MM.1S (cell line): ENCODE measurements around the gene ACBD6.

Experiments
- EZH2phosphoT487 ChIP-seq: fragments of 300-600 bp; sonication (generic); IDR thresholded peaks from 2 replicates; pipeline ENCODE4 v1.6.1; 2018; ENCODE audit warnings: antibody characterized with exemption, low read length
- TF ChIP-seq, protein P1 (sequence below): fragments of 300-600 bp; sonication (generic); IDR thresholded peaks from 2 replicates; pipeline ENCODE4 v1.5.1; 2016; ENCODE audit warnings: antibody characterized with exemption, low read length, mixed read lengths

DNA sequence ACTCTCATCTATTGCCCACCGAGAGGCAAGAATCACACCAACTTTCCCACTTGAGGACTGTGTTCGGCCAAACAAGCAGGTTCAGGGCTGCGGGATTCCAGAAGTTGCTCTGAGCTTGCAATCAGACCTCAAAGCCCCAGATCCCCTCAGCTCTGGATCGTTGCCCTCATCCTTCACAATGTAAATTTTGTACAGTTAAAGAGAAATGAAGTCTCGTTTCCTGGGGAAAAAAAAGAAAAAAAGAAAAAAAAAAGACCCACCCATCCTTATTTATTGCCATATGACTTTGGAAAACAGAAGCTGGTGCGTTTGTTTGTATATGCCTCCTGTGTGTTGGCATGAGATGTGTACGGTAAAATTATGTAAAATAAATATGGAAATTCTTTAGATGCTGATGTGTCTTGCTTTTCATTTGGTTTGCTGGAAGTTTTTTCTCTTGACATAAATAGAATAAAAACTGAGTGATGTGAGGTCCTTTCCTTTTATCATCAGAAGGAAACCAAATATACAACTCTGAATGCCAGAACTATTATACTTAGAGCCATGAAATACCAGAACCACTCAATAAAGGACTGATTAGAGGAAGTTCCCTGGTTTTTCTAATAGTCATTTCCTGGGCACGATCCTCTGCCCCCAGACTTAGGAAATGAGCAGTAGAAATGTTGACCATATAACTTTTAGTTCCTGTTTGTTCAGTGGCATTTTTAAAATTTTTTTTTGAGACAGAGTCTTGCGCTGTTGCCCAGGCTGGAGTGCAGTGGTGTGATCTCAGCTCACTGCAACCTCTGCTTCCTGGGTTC lies 223.6 kb downstream of the ACBD6 start:
- TF ChIP-seq, protein P1, sequence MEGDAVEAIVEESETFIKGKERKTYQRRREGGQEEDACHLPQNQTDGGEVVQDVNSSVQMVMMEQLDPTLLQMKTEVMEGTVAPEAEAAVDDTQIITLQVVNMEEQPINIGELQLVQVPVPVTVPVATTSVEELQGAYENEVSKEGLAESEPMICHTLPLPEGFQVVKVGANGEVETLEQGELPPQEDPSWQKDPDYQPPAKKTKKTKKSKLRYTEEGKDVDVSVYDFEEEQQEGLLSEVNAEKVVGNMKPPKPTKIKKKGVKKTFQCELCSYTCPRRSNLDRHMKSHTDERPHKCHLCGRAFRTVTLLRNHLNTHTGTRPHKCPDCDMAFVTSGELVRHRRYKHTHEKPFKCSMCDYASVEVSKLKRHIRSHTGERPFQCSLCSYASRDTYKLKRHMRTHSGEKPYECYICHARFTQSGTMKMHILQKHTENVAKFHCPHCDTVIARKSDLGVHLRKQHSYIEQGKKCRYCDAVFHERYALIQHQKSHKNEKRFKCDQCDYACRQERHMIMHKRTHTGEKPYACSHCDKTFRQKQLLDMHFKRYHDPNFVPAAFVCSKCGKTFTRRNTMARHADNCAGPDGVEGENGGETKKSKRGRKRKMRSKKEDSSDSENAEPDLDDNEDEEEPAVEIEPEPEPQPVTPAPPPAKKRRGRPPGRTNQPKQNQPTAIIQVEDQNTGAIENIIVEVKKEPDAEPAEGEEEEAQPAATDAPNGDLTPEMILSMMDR: no peak
- TF ChIP-seq EZH2phosphoT487: no peak
